ENCODE measurements around the gene FCN1. TPM values are rescaled to one million over a fixed set of nuclear protein-coding genes. Genes with fewer than 3 reads are reported as not detected.

FCN1 gene
- total RNA-seq, 4 donors from 2014 or later, result 0.16 to 0.42 (median 0.34) TPM

- no peak for TF ChIP-seq CTCF (IDR thresholded peaks at IDR 0.05)
- TF ChIP-seq POLR2AphosphoS5 (IDR thresholded peaks at IDR 0.05), result no peak
- TF ChIP-seq EP300 (IDR thresholded peaks at IDR 0.05), result no peak
- TF ChIP-seq POLR2A (IDR thresholded peaks at IDR 0.05), result no peak
- no peaks in the 10 kb centered on the region for H3K36me3 ChIP-seq
- no peak overlapping the region for H3K27ac ChIP-seq
- WGBS, result 93% methylated on average over 3 of the region's 20 CpGs
- H3K9me3 ChIP-seq, result no peaks in the 10 kb centered on the region
- no peak overlapping the region for H3K4me3 ChIP-seq
- no peaks in the 10 kb centered on the region for H3K4me1 ChIP-seq
- H3K27me3 ChIP-seq, result peaks cover 33% of the 10 kb centered on the region
- no peak for DNase-seq (ENCODE audit: low spot score in 2 of 2)
Measured at GRCh38 chr9:134912126-134912840, 5.4 kb downstream of the FCN1 start.

- WGBS, result 79% methylated on average over 19 of the region's 24 CpGs
- no peak overlapping the region for H3K4me3 ChIP-seq
- no peaks in the 10 kb centered on the region for H3K4me1 ChIP-seq
- peaks cover 20% of the 10 kb centered on the region for H3K27me3 ChIP-seq
- TF ChIP-seq EP300 (IDR thresholded peaks at IDR 0.05), result no peak
- H3K36me3 ChIP-seq, result no peaks in the 10 kb centered on the region
- DNase-seq (ENCODE audit: low spot score in 2 of 2), result no peak
- no peaks in the 10 kb centered on the region for H3K9me3 ChIP-seq
- no peak overlapping the region for H3K27ac ChIP-seq
Measured at GRCh38 chr9:134909511-134910481, 7.9 kb downstream of the FCN1 start.

GRCh38 chr9:134908524-134909309 is 9.0 kb downstream of the FCN1 start:
- no peak overlapping the region for H3K27ac ChIP-seq
- TF ChIP-seq POLR2AphosphoS5 (IDR thresholded peaks at IDR 0.05) (no peak), EP300 (IDR thresholded peaks at IDR 0.05) (no peak), POLR2A (IDR thresholded peaks at IDR 0.05) (no peak), CTCF (IDR thresholded peaks at IDR 0.05) (no peak)
- peaks cover 12% of the 10 kb centered on the region for H3K27me3 ChIP-seq
- no peak overlapping the region for H3K4me3 ChIP-seq
- no peak for DNase-seq (ENCODE audit: low spot score in 2 of 2)
- 87% methylated on average over 13 of the region's 13 CpGs for WGBS
- no peaks in the 10 kb centered on the region for H3K36me3 ChIP-seq
- no peaks in the 10 kb centered on the region for H3K4me1 ChIP-seq
- H3K9me3 ChIP-seq, result no peaks in the 10 kb centered on the region

GRCh38 chr9:134902936-134903335 is 14.8 kb downstream of the FCN1 start:
- Histone ChIP-seq H3K9me3 (peaks cover 5% of the 10 kb centered on the region), H3K27me3 (peaks cover 4% of the 10 kb centered on the region), H3K4me1 (peaks cover 5% of the 10 kb centered on the region), H3K4me3 (no peak overlapping the region), H3K27ac (no peak overlapping the region), H3K36me3 (no peaks in the 10 kb centered on the region)
- WGBS, result 33% methylated on average over 3 of the region's 3 CpGs
- no peak for DNase-seq (ENCODE audit: low spot score in 2 of 2)
- no peak for TF ChIP-seq CTCF (IDR thresholded peaks at IDR 0.05)
- TF ChIP-seq POLR2AphosphoS5 (IDR thresholded peaks at IDR 0.05), result no peak
- no peak for TF ChIP-seq POLR2A (IDR thresholded peaks at IDR 0.05)

- Histone ChIP-seq H3K27ac (no peak overlapping the region), H3K27me3 (peaks cover 4% of the 10 kb centered on the region), H3K36me3 (no peaks in the 10 kb centered on the region), H3K4me3 (no peak overlapping the region), H3K9me3 (peaks cover 5% of the 10 kb centered on the region), H3K4me1 (peaks cover 27% of the 10 kb centered on the region)
- DNase-seq (ENCODE audit: low spot score in 2 of 2), result no peak
- WGBS, result 95% methylated on average over 1 of the region's 1 CpG
- TF ChIP-seq EP300 (IDR thresholded peaks at IDR 0.05) (no peak), CTCF (IDR thresholded peaks at IDR 0.05) (no peak), POLR2AphosphoS5 (IDR thresholded peaks at IDR 0.05) (no peak), POLR2A (IDR thresholded peaks at IDR 0.05) (no peak)
Measured at GRCh38 chr9:134899818-134900217, 17.9 kb downstream of the FCN1 start.
